OCI-LY7 (cell line): ENCODE data around the gene TANGO2. TPM values are rescaled to one million over a fixed set of nuclear protein-coding genes. Genes with fewer than 3 reads are reported as not detected.

Experiments
- BruUV-seq: library from RNA; stranded (reverse); fragments of 400-500 nt; replicated peaks from 2 replicates; lab custom pipeline; 2021; lab: Mats Ljungman, UMichigan
- CTCF ChIA-PET: fragments of 300-600 bp; sonication (Branson Sonifier 250); formaldehyde crosslinking; loops from one replicate; lab custom pipeline; 2022; ENCODE audit warnings: antibody characterized with exemption; ENCODE audit not compliant: unreplicated experiment; lab: Charles Lee
- POLR2A ChIA-PET: fragments of 300-600 bp; sonication (Branson Sonifier 250); formaldehyde crosslinking; loops from one replicate; lab custom pipeline; 2022; ENCODE audit warnings: antibody characterized with exemption; lab: Charles Lee
- DNase-seq: peaks from one replicate; pipeline ENCODE4 v3.0.0-alpha.2; 2015; ENCODE audit warnings: low spot score
- H2AFZ ChIP-seq: fragments of 200-600 bp; sonication (generic), shearing (Covaris generic); 2 replicates; pipeline ENCODE4 v1.6.1; 2014; ENCODE audit warnings: mild to moderate bottlenecking, antibody characterized with exemption, low read length, moderate library complexity
- H3K27ac ChIP-seq: fragments of 200-600 bp; sonication (generic); 2 replicates; pipeline ENCODE4 v1.5.1; 2014; ENCODE audit warnings: mixed run types, low read depth, mild to moderate bottlenecking, moderate library complexity, low read length, inconsistent platforms; ENCODE audit not compliant: poor library complexity, severe bottlenecking
- H3K36me3 ChIP-seq: fragments of 200-600 bp; sonication (generic); 2 replicates; pipeline ENCODE4 v1.6.1; 2014; ENCODE audit warnings: mild to moderate bottlenecking, antibody characterized with exemption, low read length, moderate library complexity, mixed read lengths; ENCODE audit not compliant: insufficient read depth
- H3K4me1 ChIP-seq: fragments of 200-600 bp; sonication (generic); 2 replicates; pipeline ENCODE4 v1.5.1; 2014; ENCODE audit warnings: mild to moderate bottlenecking, low read length; ENCODE audit not compliant: insufficient read depth, poor library complexity, severe bottlenecking
- H3K4me2 ChIP-seq: fragments of 200-600 bp; sonication (generic); 2 replicates; pipeline ENCODE4 v1.6.1; 2014; ENCODE audit warnings: mild to moderate bottlenecking, low read length
- H3K4me3 ChIP-seq: fragments of 200-600 bp; sonication (generic); 2 replicates; pipeline ENCODE4 v1.5.1; 2014; ENCODE audit warnings: mild to moderate bottlenecking, low read depth, low read length; ENCODE audit not compliant: poor library complexity, severe bottlenecking
- H3K79me2 ChIP-seq: fragments of 200-600 bp; sonication (generic); 2 replicates; pipeline ENCODE4 v1.6.1; 2016; ENCODE audit warnings: low read depth, mild to moderate bottlenecking, low read length, moderate library complexity, mixed read lengths; ENCODE audit not compliant: insufficient read depth
- H3K9me2 ChIP-seq: fragments of 200-600 bp; sonication (generic); 2 replicates; pipeline ENCODE4 v1.6.1; 2016; ENCODE audit warnings: mild to moderate bottlenecking, low read length, mixed read lengths; ENCODE audit not compliant: insufficient read depth
- H3K9me3 ChIP-seq: fragments of 200-600 bp; sonication (generic); 2 replicates; pipeline ENCODE4 v1.6.1; 2014; ENCODE audit warnings: mild to moderate bottlenecking, mixed run types, low read length, mixed read lengths
- H4K20me1 ChIP-seq: fragments of 200-600 bp; sonication (generic); 2 replicates; pipeline ENCODE4 v1.6.1; 2014; ENCODE audit warnings: mild to moderate bottlenecking, antibody characterized with exemption, low read length, moderate library complexity, mixed read lengths; ENCODE audit not compliant: insufficient read depth
- EZH2phosphoT487 ChIP-seq: fragments of 200-600 bp; sonication (generic); IDR thresholded peaks from 2 replicates; pipeline ENCODE4 v1.6.1; 2018; ENCODE audit warnings: low read depth, borderline replicate concordance, mild to moderate bottlenecking, mixed run types, antibody characterized with exemption, low read length, moderate library complexity, mixed read lengths
- intact Hi-C: fragments of 100-400 bp; cut with micrococcal nuclease; formaldehyde crosslinking; loops from one replicate; pipeline ENCODE4 v1.10.0; 2022; ENCODE audit not compliant: unreplicated experiment
- total RNA-seq, 2 experiments: library from RNA; depleted of rRNA in 1 of 2; stranded (reverse); fragments of >200 nt in 1 of 2; shearing (Covaris generic) in 1 of 2; gene quantifications; 2 replicates each; pipeline ENCODE4 v1.2.3, GENCODE V29; 2014 to 2022
- TF ChIP-seq, protein P1 (sequence below): fragments of 200-600 bp; sonication (generic); conservative IDR thresholded peaks from 2 replicates; pipeline ENCODE4 v1.5.1; 2014; ENCODE audit warnings: mild to moderate bottlenecking, antibody characterized with exemption, low read length, moderate library complexity, mixed read lengths

Gene TANGO2
- total RNA-seq, 2 experiments from 2014 or later, result 18.3 to 23.3 TPM

DNA sequence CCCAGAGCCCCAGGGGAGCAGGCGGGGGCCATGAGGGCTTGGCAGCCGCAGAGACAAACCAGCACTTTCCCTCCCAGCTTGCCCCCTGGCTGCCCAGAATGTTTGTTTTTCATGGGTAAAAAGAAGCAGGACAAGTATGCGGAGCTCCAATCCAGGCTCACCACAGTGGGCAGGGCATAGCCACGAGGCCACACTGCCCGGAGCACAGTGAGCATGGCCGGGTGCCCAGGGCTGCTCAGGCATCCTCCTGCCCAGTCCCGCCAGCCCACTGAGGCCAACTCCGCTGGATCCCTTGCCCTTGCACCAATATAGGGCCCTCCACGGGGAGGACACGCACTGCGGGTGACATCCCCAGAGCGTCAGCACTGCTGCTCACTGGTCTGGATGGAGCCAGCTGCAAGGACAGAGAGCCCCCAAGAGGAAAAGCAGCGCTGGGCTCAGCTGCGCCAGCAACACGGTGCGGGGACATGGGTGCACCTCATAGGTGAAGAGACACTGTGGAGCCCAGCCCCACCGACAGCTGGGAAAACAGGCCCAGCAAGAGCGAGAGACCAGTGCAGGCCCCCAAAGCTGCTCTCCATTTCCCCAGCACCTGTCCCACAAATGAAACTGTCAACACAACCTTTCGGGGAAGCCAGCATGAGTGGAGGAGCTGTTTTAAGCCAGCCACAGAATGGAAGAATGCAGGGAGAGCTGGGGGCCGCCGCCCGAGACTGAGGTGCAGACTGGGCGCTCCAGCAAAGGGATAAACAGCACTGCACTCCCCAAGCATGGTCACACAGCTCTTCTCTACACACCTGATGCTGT, 29.1 kb upstream of the TANGO2 start:
- ChIA-PET POLR2A (no interaction called here), CTCF (no interaction called here)
- no peaks in the 10 kb centered on the region for H3K9me2 ChIP-seq
- no peak overlapping the region for H3K4me3 ChIP-seq
- BruUV-seq, result no TSS peak
- no peak for DNase-seq
- no peak overlapping the region for H3K4me2 ChIP-seq
- H3K4me1 ChIP-seq, result peaks cover 4% of the 10 kb centered on the region
- no peaks in the 10 kb centered on the region for H4K20me1 ChIP-seq
- H3K27ac ChIP-seq, result no peak overlapping the region
- no peaks in the 10 kb centered on the region for H3K79me2 ChIP-seq
- H3K9me3 ChIP-seq, result no peaks in the 10 kb centered on the region
- intact Hi-C loops, result no loop called here
- no peak for TF ChIP-seq EZH2phosphoT487
- TF ChIP-seq, protein P1, sequence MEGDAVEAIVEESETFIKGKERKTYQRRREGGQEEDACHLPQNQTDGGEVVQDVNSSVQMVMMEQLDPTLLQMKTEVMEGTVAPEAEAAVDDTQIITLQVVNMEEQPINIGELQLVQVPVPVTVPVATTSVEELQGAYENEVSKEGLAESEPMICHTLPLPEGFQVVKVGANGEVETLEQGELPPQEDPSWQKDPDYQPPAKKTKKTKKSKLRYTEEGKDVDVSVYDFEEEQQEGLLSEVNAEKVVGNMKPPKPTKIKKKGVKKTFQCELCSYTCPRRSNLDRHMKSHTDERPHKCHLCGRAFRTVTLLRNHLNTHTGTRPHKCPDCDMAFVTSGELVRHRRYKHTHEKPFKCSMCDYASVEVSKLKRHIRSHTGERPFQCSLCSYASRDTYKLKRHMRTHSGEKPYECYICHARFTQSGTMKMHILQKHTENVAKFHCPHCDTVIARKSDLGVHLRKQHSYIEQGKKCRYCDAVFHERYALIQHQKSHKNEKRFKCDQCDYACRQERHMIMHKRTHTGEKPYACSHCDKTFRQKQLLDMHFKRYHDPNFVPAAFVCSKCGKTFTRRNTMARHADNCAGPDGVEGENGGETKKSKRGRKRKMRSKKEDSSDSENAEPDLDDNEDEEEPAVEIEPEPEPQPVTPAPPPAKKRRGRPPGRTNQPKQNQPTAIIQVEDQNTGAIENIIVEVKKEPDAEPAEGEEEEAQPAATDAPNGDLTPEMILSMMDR, result no peak
- no peak overlapping the region for H2AFZ ChIP-seq
- H3K36me3 ChIP-seq, result no peaks in the 10 kb centered on the region

DNA sequence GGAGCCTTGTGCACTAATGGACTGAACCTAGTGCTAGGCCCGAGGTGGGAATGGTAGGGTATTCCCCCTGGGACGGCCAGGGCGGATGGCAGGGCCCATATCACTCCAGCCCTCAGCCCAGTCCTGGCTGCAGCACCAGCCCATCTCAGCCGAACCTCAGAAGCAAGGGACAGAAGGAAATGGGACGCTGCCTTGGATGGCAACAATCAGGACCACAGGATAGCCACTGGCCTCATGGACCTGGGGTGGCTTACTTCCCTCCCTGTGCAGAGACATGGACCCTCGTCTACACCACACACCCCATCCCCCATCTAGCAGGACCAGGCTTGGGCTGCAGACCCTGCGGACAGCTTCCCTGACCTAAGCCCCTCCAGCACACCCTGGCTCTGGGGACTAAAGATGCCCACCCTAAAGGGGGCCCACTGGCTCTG, 28.4 kb upstream of the TANGO2 start:
- no peak overlapping the region for H3K4me2 ChIP-seq
- H4K20me1 ChIP-seq, result no peaks in the 10 kb centered on the region
- H2AFZ ChIP-seq, result no peak overlapping the region
- no TSS peak for BruUV-seq
- H3K9me2 ChIP-seq, result no peaks in the 10 kb centered on the region
- H3K4me1 ChIP-seq, result peaks cover under 1% of the 10 kb centered on the region
- POLR2A ChIA-PET, result no interaction called here
- no peak for DNase-seq
- no peaks in the 10 kb centered on the region for H3K36me3 ChIP-seq
- no peak overlapping the region for H3K27ac ChIP-seq
- intact Hi-C loops, result no loop called here
- no peak overlapping the region for H3K4me3 ChIP-seq
- CTCF ChIA-PET, result no interaction called here
- TF ChIP-seq, protein P1, result no peak
- TF ChIP-seq EZH2phosphoT487, result no peak
- no peaks in the 10 kb centered on the region for H3K79me2 ChIP-seq
- no peaks in the 10 kb centered on the region for H3K9me3 ChIP-seq

DNA sequence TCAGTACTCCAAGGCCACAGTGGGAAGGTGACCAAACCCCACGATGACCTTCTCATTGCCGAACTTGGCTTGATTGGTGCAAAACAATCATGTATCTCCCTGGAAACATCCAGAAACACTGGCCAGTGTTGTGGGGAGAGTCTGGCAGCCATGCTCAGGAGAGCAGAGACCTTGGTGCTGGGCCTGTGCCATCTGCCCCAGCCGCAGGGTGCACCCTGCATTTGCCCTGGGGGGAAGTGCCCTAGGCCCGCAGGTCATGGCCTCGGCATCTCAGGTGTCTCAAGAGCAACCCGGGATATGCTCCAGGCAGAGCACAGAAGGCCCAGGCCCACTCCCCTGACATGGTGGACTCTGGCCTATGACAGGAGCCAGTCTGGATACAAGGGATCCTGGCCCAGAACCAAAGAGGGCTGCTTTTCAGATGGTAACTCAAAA, 28.0 kb upstream of the TANGO2 start:
- Histone ChIP-seq H3K27ac (no peak overlapping the region), H2AFZ (no peak overlapping the region), H3K9me3 (no peaks in the 10 kb centered on the region), H3K9me2 (no peaks in the 10 kb centered on the region), H4K20me1 (no peaks in the 10 kb centered on the region), H3K79me2 (no peaks in the 10 kb centered on the region), H3K4me1 (no peaks in the 10 kb centered on the region), H3K4me2 (no peak overlapping the region), H3K4me3 (no peak overlapping the region), H3K36me3 (no peaks in the 10 kb centered on the region)
- CTCF ChIA-PET, result no interaction called here
- TF ChIP-seq EZH2phosphoT487, result no peak
- TF ChIP-seq, protein P1, result no peak
- intact Hi-C loops, result no loop called here
- POLR2A ChIA-PET, result no interaction called here
- DNase-seq, result no peak
- no TSS peak for BruUV-seq
